GF-D8 (cell line): ENCODE data around the gene LGALS7.
"Not testable (repeated sequence)": the region's sequence is repeated elsewhere in the genome, so short reads cannot be mapped to it uniquely, and the experiment has no call there.

Source experiments
- DNase-seq: peaks from one replicate; lab custom pipeline; 2025; lab: John Stamatoyannopoulos, UW

LGALS7 gene

DNA sequence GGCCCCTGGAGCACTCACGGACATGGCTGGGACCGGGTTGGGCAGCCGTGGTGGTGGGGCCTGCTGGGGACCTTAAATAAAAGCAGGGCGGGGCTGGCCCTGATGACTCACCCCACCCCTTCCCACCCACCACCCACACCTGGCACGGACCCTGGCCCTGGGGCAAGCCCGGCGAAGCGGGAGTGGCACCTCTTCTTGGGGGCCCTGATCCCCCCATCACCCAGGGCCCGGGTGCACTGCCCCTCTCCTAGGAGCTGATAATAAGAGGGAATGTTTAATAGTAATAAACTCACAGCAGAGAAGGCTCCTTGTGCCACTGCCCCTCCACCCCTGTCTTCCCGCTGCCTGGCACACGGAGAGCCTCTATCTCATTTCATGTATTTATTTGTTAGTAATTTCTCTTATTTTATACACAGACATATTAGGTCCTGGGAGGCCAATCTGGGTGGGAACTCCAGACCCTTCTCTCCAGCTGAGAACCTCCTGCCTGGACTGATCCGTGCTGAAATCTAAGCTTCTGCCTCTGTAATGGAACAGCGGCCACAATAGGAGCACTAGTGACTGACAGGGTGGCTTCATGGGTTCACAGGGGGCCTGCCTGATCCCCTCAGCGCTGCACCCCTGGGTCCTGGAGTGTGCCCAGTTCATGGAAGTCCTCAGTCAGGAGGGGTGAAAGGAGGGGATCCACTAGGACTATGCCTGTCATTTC lies at the start of gene LGALS7:
Gene LGALS7, minus strand, starts transcription at position 49 of the 709 bp plus-strand sequence. Its CDS starts 25 bp downstream, at position 24.
- no peak for DNase-seq

DNA sequence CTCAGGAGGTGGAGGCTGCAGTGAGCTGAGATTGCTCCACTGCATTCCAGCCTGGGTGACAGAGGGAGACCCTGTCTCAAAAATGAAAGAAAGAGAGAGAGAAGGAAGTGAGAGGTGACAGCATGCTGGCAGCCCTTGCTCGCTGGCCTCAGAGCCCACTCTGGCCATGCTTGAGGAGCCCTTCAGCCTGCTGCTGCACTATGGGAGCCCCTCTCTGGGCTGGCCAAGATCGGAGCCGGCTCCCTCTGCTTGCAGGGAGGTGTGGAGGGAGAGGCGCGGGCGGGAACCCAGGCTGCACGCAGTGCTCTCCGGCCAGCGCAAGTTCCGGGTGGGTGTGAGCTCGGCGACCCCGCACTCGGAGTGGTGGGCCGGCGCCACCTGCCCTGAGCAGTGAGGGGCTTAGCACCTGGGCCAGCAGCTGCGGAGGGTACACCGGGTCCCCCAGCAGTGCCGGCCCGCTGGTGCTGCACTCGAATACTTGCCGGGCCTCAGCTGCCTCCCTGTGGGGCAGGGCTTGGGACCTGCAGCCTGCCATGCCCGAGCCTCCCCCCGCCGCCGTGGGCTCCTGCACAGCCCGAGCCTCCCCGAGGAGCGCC lies 48.0 kb upstream of the LGALS7 start:
- not testable (repeated sequence) for DNase-seq

DNA sequence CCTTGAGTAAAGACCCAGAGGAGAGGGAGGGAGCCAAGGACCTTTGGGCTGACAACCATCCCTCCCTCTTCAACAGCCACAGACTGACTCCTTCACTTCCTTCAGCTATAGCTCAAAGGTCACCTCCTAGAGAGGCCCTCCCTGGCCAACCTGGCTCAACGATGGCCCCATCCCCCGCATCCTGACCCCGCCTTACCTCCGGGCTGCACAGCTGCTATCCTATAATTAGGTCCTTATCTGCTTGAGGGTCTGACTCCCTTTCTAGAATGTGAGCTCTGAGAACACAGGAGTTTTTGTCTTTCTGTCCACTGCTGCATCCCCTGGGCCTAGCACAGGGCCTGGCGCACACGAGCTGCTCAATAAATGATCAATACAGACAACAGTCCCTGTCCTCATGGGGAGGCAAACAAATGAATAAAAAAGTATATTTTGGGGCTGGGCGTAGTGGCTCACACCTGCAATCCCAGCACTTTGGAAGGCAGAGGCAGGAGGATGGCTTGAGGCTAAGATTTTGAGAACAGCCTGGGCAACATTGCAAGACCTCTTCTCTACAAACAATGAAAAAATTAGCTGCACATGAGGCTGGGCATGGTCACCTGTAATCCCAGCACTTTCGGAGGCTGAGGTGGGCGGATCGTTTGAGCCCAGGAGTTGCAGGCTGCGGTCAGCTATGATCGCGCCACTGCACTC lies 46.1 kb upstream of the LGALS7 start:
- no peak for DNase-seq

DNA sequence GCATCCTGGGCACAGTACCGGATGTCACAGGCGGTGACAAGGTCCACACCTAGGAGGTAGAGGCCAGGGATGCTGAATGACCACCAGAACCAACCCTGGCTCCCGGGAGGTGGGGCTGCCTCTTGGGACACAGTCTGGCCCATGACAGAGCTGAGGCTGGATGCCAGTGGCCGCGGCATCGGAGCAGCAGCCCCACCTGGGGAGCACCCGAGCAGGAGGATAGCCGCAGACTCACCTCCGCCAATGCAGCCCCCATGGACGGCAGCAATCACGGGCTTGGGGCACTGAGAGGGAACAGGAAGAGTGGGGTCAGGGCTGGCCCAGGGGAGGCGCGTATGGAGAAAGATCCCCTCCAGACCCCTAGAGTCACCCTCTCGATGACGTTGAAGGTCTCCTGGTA lies 43.8 kb upstream of the LGALS7 start:
- DNase-seq = no peak

DNA sequence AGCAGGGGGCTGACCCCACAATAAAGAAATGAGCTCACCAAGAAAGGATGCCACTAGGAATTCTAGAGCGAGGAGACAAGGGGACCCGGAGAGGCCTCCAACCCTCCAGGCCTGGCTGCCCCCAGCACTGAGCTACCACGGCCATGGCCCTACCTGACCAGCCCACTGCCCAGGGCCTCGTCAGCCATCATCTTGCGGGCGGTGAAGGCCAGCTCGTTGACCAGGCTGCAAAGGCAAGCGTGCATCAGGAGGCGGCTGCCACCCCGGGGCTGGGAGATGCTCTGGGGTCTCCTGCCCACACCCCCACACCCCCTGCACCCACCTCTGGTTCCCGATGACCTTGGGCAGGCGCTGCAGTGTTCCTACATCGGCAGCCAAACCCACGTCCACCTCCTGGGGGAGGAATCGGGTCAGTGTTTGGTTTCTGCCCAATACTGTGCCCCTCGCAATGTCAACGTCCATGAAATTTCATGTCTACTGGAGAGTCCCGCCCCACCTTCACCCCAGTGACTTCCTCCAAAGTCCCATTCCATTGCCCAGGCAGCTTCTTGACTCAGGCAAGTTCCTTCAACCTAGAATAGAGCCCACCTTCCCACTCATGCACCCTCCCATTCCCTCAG lies 42.9 kb upstream of the LGALS7 start:
- no peak for DNase-seq

DNA sequence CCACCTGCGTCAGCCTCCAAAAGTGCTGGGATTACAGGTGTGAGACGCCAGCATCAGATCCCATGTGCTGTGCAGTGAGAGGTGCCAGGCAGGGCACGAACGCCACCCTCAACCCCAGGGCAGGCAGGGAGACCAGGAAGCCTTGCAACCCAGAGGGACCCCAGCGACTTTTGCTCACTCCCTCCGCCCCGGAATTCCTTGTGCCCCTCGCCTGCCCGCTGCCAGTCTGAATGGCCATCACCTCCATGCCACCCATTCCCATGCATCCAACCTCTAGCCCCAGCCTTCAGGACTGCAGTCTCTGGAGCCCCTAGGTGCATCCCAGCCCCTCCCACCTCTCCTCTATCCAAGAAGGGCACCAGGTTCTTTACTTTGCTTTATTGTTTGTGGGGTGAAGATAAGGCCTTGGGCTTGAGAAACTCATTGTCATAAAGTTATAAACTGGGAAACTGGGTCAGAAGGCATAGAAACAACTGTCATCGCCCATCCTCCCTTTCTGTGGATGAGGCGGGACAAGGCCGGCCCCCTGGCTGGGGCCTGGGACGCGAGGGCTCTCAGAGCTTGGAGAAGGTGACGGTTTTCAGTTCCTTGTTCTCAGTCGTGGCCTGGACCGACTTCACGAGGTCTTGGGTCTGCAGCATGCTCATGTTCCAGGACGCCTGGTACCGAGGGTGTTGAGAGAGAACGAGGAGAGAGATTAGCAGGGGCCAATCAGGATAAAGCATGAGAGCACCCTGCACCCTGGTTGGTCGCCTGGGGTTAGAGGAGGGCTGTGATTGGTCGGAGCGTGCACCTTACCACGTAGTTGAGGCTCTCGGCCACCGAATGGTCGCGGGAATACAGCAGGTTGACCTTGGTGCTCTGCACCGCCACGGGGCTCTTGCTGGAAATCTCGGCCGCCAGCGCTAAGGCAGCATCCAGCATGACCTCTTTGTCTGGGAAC lies 42.0 kb upstream of the LGALS7 start:
- no peak for DNase-seq

DNA sequence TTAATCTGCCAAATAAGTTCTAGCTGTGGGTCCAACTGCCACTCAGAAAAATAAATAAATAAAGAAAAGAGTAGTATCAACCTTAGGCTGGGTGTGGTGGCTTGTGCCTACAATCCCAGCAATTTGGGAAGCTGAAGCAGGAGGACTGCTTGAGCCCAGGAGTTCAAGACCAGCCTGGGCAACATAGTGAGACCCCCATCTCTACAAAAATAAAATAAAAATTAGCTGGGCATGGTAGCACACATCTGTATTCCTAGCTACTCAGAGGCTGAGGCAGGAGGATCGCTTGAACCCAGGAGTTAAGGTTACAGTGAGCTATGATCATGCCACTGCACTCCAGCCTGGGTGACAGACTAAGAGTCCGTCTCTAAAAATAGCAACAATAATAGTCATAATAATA lies 40.6 kb upstream of the LGALS7 start:
- not testable (repeated sequence) for DNase-seq

DNA sequence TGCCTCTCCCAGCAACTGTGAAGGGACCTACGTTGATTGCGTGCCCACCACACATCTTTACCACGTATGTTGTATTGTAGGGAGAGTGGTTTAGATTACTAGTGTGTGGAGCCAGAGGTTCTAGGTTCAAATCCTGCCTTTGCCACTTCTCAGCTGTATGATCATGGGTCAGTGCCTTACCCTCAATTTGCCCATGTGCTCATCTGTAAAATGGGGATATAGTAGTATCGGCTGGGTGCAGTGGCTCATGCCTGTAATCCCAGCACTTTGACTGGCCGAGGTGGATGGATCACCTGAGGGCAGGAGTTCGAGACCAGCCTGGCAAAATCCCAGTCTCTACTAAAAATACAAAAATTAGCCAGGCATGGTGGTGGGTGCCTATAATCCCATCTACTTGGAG lies 40.0 kb upstream of the LGALS7 start:
- DNase-seq = no peak

DNA sequence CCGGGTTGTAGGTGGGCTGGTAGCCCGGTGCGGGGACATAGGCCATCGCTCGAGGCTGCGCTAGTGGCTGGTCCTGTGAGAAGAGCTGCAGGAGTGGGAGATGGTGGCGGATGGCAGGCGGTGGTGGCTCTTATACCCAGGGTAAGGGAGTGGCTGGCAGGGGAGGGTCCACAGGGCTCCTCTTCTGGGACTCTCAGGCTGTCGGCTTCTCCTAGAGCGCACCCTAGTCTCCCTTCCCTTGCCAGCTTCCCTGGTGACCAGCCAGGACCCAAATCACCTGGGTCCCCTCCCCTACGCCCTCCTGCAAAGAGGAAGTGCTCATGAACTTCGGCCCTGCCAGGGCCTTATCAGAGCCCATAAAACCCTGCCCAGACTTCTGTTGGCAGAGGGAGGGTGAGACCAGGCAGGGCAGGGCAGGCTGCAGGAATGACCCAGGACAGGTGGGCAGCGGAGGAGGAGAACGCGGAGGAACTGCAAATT lies 39.6 kb upstream of the LGALS7 start, which contains the start of gene LGALS4:
Gene LGALS4, minus strand, starts transcription at position 105 of the 480 bp plus-strand sequence. Its CDS starts 59 bp downstream, at position 46.
- DNase-seq = peak; percentile 24

DNA sequence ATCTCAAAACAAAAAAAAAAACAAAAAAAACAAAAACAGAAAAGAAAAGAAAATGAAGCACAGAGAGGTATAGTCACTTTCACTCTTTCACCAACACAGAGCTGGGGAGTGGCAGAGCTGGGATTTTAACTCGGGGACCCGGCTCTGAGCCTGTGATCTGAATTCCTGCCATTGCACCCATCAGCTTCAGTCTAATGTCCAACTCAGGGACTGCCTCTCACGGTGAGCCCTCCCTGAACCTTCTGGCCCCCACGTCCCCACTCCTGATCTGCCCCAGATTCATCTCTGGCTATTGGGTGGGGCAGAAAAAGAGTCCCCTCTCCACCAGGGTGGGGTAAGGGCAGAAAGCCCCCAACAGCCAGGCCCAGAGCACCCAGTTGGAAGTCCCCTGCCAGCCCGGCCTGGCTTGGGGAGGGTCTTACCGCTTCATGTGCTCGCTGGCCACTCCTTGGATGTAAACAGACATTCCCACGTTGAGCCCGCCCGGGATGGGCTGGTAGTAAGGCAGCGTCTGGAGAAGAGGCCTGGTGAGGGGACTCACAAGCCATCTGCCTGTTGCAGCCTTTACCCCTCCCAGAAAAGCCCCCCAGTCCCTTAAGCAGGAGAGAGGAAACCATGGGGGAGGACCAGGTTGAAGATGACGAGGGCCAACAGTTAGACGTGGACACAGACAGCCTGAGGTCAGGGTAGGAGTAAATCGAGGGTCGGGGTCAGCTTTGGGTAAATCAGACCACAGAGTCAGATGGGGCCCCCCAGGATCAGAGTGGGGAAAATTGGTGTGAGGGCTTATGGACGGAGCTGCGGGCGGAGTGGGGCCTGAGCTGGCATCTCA lies 38.9 kb upstream of the LGALS7 start:
- DNase-seq = no peak

DNA sequence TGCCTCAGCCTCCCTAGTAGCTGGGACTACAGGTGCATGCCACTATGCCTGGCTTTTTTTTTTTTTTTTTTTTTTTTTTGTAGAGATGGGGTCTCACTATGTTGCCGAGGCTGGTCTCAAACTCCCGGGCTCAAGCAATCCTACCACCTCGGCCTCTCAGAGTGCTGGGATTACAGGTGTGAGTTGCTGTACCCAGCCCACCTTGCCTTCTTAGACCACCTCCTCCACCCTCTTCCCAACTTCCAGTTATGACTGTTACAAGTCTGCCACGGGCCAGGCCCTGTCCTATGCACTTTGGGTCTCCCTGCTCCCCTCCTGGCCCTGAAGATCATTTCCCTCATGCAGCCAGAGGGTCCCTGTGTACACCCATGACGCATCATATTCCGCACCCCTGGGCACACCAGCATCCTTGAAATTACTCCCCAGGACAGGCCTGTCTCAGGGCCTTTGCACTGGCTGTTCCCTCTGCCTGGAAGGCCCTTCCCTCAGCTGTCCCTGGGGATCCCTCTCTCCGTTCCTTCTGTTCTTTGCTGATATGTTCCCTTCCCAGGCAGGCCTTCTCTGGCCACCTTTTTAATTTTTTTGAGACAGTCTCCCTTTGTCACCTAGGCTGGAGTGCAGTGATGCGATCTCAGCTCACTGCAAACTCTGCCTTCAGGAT lies 36.4 kb upstream of the LGALS7 start:
- DNase-seq = no peak

DNA sequence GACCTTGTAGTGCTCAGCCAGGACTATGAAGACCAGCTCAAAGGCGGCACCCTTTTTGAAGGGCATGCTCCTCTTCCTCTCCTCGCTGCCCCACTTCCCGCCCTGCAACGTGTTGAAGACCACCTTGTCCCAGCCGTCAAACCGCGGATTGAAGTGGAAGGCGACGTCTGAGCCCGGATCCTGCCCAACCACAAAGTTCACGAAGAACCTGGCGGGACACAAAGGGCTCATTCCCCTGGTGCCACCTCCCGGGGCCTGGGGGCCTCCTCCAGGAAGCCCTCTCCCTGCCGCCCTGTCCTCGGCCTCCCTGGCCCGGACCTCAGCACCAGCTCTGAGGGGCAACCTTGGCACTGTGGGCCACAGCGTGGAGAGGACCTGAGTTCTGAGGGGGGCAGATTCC lies 35.4 kb upstream of the LGALS7 start:
- DNase-seq = no peak

DNA sequence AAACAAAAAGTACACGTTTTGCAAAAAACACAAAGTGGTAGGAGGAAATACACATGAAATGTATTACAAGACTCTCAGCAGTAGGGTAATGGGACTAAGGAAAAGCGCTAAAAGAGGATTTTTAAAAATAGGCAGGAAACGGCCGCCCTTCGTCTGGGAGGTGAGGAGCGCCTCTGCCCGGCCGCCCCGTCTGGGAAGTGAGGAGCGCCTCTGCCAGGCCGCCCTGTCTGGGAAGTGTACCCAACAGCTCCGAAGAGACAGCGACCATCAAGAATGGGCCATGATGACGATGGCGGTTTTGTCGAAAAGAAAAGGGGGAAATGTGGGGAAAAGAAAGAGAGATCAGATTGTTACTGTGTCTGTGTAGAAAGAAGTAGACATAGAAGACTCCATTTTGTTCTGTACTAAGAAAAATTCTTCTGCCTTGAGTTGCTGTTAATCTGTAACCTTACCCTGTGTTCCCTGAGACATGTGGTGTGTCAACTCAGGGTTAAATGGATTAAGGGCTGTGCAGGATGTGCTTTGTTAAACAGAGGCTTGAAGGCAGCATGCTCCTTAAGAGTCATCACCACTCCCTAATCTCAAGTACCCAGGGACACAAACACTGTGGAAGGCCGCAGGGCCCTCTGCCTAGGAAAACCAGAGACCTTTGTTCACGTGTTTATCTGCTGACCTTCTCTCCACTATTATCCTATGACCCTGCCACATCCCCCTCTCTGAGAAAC lies 34.2 kb upstream of the LGALS7 start:
- DNase-seq = not testable (repeated sequence)

DNA sequence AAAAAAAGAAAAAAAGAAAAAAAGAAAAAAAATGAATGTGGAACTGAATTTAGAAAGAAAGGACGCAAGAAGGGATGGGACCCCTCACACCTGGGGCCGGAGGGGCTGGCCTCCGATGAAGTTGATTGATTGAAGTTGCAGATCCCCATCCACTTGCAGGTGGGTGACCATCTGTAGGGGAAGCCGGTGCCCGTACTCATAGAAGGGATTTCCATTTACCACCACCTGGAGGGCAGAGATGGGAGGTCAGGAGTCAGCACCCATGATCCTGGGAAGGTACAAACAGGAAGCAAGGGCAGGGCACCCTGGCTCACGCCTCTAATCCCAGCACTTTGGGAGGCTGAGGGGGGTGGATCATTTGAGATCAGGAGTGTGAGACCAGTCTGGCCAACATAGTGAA lies 33.1 kb upstream of the LGALS7 start:
- no peak for DNase-seq

DNA sequence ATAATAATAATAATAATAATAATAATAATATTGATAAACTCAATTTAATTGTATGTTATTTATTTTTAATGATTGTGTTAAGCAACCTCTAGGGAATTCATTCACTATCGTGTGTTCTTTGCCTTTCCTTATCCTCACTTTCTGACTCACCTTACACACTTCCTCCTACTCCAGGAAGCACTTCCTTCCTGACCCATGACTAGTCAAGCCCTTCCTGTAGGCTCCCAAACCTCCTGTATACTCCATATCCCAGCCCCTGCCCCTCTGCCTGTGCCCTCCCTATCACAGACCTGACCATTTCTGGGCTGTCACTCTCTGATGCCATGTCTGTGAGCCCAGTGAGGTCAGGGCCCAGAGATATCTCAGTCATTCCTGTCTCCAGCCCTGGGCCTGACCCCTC lies 31.9 kb upstream of the LGALS7 start:
- DNase-seq = no peak

DNA sequence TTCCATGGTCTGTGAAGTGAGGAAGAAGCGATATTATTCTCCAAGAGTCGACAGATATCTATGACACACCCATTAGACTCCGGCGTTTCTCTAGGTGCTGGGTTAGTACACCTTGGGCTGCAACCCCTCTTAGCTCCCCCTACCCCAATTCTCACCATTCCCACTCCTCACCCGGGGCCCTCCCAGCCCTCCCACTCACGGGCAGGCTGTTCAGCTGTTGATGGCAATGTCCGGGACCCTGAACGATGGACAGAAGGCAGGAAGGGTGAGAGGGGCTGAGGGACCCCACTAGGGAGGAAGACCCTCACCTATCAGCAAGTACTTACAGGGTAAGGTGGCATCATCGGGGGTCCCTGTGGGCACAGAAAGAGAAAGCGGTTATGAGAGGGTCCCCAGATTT lies 30.2 kb upstream of the LGALS7 start:
- DNase-seq = no peak

DNA sequence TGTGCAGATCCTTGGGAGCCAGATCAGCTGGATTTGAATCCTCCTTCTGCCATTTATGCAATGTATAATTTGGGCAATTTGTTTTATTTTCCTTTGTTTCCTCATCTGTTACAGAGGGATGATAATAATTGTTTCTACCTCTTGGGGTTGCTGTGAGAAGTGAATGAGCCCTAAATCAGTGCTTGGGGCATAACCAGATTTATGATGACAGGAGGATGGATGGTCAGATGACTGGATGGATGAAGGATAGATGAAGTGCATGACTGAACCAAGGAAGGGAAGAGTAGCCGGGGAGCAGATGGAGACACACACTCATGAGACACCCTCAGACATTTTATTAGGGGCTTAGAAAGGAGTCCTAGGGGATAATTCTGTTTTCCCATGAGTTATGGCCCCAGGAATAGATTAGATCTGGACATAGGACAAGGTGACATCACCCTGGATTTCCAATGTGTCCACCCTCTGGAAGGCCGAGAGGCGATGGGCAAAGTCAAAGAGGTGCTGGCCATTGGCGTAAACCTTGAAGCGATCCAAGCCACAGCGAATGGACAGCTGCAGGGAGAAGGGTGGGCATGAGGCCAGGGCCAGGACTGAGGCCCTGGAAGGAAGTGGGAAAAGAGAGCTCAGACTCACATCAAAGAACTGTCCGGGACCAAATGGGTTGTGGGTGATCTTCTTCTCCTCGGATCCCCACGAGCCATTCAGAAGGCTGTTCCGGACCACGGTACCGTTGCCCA lies 28.2 kb upstream of the LGALS7 start:
- no peak for DNase-seq

DNA sequence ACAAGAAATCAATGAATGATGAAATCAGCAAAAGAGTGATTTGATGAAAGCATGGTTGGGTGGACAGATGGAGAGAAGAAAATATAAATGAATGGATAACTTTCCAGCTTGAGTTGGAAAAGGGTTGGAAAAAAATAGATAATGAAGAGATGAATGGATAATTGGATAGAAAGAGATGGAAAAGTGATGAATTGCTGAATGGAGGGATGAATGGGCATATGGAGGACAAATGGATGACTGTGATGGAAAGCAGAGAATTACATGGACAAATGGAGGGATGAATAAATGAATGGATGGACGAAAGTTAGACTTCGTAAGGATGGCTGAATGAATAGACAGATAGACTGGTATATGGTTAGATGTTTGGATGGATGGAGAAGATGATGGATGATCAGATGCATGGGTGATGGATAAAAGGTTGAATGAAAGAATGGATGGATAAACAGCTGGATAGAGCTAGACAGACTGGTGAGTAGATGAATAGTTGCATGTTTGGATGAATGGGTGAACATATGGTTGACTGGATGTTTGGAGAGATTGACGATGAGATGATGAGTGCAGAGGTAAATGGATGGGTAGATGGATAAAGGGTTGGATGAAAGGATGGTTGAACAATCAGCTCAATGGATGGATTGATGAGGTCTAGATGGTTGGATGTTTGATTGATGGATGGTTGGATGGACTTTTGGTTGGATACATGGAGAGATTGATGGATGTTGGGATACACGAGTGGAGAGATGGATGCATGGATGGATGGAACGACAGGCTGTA lies 27.4 kb upstream of the LGALS7 start:
- DNase-seq = no peak
